ENCODE results near the gene NUDT3. TPM values are rescaled to one million over a fixed set of nuclear protein-coding genes. Genes with fewer than 3 reads are reported as not detected.

Gene NUDT3
- polyA plus RNA-seq, 2 of the 4 experiments (the other 2 are of a cell fraction): 5.2 to 13.4 TPM

DNA sequence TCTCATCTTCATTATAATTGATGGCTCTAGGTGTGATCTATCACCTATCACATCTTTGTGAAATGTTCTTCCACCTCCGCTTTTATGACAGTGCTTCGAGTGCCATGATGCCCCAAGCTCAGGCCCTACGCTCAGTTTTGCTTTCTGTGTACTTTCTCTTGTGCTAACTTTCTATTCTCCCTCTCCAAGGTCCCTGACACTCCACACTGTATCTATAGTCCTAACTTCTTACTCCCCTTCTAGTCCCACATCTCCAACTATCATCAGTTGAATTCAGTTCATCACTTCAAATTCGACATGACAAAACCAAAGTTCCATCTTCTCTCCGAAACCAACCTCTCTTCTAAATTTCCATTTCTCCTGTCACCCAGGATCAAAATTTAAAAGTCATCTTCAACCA lies 16.6 kb downstream of the NUDT3 start:
- ATAC-seq: no peak
- TF ChIP-seq FOSL2 (IDR thresholded peaks at IDR 0.05) (no peak), FOSL2 (CRISPR knock-in tag; IDR thresholded peaks at IDR 0.05) (no peak), TP53 (CRISPR knock-in tag; IDR thresholded peaks at IDR 0.05) (no peak), CBX2 (IDR thresholded peaks at IDR 0.05; ENCODE audit: borderline replicate concordance, low read depth) (no peak), HOXA7 (CRISPR knock-in tag; IDR thresholded peaks at IDR 0.05) (no peak), HDAC2 (IDR thresholded peaks at IDR 0.05) (no peak), MYC (IDR thresholded peaks at IDR 0.05; ENCODE audit: borderline replicate concordance, low read length) (no peak), TFCP2L1 (CRISPR knock-in tag; IDR thresholded peaks at IDR 0.05) (no peak), CHD2 (IDR thresholded peaks at IDR 0.05; ENCODE audit: low read length, partially characterized antibody) (no peak), ZSCAN20 (CRISPR knock-in tag; IDR thresholded peaks at IDR 0.05) (no peak), RAD21 (conservative IDR thresholded peaks at IDR 0.05 in 1 of 2, IDR thresholded peaks at IDR 0.05 in 1 of 2) (no peak), ESRRA (IDR thresholded peaks at IDR 0.05; ENCODE audit: borderline replicate concordance, low read length) (no peak), NPAS2 (CRISPR knock-in tag; IDR thresholded peaks at IDR 0.05; ENCODE audit: borderline replicate concordance) (no peak)
- TF ChIP-seq, protein P1, sequence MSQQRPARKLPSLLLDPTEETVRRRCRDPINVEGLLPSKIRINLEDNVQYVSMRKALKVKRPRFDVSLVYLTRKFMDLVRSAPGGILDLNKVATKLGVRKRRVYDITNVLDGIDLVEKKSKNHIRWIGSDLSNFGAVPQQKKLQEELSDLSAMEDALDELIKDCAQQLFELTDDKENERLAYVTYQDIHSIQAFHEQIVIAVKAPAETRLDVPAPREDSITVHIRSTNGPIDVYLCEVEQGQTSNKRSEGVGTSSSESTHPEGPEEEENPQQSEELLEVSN (IDR thresholded peaks at IDR 0.05; ENCODE audit: borderline replicate concordance, low read depth): no peak
- TF ChIP-seq, protein P2, sequence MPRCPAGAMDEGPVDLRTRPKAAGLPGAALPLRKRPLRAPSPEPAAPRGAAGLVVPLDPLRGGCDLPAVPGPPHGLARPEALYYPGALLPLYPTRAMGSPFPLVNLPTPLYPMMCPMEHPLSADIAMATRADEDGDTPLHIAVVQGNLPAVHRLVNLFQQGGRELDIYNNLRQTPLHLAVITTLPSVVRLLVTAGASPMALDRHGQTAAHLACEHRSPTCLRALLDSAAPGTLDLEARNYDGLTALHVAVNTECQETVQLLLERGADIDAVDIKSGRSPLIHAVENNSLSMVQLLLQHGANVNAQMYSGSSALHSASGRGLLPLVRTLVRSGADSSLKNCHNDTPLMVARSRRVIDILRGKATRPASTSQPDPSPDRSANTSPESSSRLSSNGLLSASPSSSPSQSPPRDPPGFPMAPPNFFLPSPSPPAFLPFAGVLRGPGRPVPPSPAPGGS (IDR thresholded peaks at IDR 0.05): no peak
- TF ChIP-seq, protein P3, sequence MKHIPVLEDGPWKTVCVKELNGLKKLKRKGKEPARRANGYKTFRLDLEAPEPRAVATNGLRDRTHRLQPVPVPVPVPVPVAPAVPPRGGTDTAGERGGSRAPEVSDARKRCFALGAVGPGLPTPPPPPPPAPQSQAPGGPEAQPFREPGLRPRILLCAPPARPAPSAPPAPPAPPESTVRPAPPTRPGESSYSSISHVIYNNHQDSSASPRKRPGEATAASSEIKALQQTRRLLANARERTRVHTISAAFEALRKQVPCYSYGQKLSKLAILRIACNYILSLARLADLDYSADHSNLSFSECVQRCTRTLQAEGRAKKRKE (CRISPR knock-in tag; IDR thresholded peaks at IDR 0.05; ENCODE audit: low read depth): no peak
- TF ChIP-seq, protein P4, sequence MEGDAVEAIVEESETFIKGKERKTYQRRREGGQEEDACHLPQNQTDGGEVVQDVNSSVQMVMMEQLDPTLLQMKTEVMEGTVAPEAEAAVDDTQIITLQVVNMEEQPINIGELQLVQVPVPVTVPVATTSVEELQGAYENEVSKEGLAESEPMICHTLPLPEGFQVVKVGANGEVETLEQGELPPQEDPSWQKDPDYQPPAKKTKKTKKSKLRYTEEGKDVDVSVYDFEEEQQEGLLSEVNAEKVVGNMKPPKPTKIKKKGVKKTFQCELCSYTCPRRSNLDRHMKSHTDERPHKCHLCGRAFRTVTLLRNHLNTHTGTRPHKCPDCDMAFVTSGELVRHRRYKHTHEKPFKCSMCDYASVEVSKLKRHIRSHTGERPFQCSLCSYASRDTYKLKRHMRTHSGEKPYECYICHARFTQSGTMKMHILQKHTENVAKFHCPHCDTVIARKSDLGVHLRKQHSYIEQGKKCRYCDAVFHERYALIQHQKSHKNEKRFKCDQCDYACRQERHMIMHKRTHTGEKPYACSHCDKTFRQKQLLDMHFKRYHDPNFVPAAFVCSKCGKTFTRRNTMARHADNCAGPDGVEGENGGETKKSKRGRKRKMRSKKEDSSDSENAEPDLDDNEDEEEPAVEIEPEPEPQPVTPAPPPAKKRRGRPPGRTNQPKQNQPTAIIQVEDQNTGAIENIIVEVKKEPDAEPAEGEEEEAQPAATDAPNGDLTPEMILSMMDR (IDR thresholded peaks at IDR 0.05): no peak
- TF ChIP-seq, protein P5, sequence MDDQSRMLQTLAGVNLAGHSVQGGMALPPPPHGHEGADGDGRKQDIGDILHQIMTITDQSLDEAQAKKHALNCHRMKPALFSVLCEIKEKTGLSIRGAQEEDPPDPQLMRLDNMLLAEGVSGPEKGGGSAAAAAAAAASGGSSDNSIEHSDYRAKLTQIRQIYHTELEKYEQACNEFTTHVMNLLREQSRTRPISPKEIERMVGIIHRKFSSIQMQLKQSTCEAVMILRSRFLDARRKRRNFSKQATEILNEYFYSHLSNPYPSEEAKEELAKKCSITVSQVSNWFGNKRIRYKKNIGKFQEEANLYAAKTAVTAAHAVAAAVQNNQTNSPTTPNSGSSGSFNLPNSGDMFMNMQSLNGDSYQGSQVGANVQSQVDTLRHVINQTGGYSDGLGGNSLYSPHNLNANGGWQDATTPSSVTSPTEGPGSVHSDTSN (IDR thresholded peaks at IDR 0.05): no peak
- no peak for FAIRE-seq

DNA sequence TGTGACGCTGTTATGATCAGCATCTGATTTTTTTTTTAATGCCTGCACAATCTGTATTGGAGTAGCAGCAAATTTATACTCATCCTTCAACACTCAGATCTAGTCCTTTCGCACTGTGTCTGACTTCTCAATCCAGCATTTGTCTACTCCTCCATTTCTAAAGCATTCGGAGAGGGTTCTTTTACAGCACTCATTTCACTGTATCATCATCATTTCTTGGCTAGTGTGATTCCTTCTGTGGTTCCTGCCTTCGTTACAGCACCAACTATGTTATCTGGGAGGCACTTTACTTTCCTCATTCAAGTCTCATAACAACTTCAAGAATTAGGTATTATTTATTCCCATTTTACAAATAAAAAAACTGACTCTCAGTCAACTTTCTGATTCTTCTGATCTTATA lies 18.0 kb downstream of the NUDT3 start:
- no peak overlapping the region for H3K4me2 ChIP-seq
- POLR2A ChIA-PET: no interaction called here
- no peak for FAIRE-seq
- H3K4me1 ChIP-seq: no peaks in the 10 kb centered on the region
- WGBS (ENCODE audit: missing lambda C conversion rate): 91% methylated on average over 4 of the region's 4 CpGs
- CTCF ChIA-PET: interaction anchor here (1.0 kb wide), 1 partner anchor 21 kb away, joined by 4 read pairs; no protein-coding TSS in a partner anchor
- H3K9me3 ChIP-seq: no peaks in the 10 kb centered on the region
- H3K27ac ChIP-seq: no peak overlapping the region
- no peak for ATAC-seq
- no peak overlapping the region for H3K4me3 ChIP-seq
- no peak for DNase-seq (ENCODE audit: low read depth in 1 of 2, low spot score in 1 of 2)
- TF ChIP-seq, protein P6, sequence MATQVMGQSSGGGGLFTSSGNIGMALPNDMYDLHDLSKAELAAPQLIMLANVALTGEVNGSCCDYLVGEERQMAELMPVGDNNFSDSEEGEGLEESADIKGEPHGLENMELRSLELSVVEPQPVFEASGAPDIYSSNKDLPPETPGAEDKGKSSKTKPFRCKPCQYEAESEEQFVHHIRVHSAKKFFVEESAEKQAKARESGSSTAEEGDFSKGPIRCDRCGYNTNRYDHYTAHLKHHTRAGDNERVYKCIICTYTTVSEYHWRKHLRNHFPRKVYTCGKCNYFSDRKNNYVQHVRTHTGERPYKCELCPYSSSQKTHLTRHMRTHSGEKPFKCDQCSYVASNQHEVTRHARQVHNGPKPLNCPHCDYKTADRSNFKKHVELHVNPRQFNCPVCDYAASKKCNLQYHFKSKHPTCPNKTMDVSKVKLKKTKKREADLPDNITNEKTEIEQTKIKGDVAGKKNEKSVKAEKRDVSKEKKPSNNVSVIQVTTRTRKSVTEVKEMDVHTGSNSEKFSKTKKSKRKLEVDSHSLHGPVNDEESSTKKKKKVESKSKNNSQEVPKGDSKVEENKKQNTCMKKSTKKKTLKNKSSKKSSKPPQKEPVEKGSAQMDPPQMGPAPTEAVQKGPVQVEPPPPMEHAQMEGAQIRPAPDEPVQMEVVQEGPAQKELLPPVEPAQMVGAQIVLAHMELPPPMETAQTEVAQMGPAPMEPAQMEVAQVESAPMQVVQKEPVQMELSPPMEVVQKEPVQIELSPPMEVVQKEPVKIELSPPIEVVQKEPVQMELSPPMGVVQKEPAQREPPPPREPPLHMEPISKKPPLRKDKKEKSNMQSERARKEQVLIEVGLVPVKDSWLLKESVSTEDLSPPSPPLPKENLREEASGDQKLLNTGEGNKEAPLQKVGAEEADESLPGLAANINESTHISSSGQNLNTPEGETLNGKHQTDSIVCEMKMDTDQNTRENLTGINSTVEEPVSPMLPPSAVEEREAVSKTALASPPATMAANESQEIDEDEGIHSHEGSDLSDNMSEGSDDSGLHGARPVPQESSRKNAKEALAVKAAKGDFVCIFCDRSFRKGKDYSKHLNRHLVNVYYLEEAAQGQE (IDR thresholded peaks at IDR 0.05): no peak
- TF ChIP-seq, protein P7, sequence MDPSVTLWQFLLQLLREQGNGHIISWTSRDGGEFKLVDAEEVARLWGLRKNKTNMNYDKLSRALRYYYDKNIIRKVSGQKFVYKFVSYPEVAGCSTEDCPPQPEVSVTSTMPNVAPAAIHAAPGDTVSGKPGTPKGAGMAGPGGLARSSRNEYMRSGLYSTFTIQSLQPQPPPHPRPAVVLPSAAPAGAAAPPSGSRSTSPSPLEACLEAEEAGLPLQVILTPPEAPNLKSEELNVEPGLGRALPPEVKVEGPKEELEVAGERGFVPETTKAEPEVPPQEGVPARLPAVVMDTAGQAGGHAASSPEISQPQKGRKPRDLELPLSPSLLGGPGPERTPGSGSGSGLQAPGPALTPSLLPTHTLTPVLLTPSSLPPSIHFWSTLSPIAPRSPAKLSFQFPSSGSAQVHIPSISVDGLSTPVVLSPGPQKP (IDR thresholded peaks at IDR 0.05; ENCODE audit: low read depth, low read length): no peak
- TF ChIP-seq NR3C1 (IDR thresholded peaks at IDR 0.05) (no peak), EHF (CRISPR knock-in tag; IDR thresholded peaks at IDR 0.05) (no peak), NFE2L2 (conservative IDR thresholded peaks at IDR 0.05; ENCODE audit: low read length) (no peak), CHD2 (IDR thresholded peaks at IDR 0.05; ENCODE audit: low read length, partially characterized antibody) (no peak), RARB (CRISPR knock-in tag; IDR thresholded peaks at IDR 0.05) (no peak), HOXB13 (CRISPR knock-in tag; IDR thresholded peaks at IDR 0.05; ENCODE audit: low read depth) (no peak)
- TF ChIP-seq, protein P8, sequence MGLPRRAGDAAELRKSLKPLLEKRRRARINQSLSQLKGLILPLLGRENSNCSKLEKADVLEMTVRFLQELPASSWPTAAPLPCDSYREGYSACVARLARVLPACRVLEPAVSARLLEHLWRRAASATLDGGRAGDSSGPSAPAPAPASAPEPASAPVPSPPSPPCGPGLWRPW (IDR thresholded peaks at IDR 0.05): no peak
- TF ChIP-seq, protein P9, sequence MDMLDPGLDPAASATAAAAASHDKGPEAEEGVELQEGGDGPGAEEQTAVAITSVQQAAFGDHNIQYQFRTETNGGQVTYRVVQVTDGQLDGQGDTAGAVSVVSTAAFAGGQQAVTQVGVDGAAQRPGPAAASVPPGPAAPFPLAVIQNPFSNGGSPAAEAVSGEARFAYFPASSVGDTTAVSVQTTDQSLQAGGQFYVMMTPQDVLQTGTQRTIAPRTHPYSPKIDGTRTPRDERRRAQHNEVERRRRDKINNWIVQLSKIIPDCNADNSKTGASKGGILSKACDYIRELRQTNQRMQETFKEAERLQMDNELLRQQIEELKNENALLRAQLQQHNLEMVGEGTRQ (IDR thresholded peaks at IDR 0.05): no peak

More for the DNA sequence above, 16.6 kb downstream of the NUDT3 start:
- Histone ChIP-seq H3K27ac (no peak overlapping the region), H3K4me2 (no peak overlapping the region), H3K4me3 (no peak overlapping the region), H3K9me3 (no peaks in the 10 kb centered on the region), H3K4me1 (no peaks in the 10 kb centered on the region)
- ChIA-PET CTCF (no interaction called here), POLR2A (no interaction called here)
- DNase-seq (ENCODE audit: low read depth in 1 of 2, low spot score in 1 of 2): no peak
- 96% methylated on average over 5 of the region's 5 CpGs for WGBS (ENCODE audit: missing lambda C conversion rate)

All from A549 (cell line).